GM21447 (cell line): ENCODE measurements around the gene RPS6KA2.

ENCODE experiments used
- ATAC-seq: cut with Tn5 transposase; IDR thresholded peaks from one replicate; pipeline ENCODE4 v1.9.1; 2021; ENCODE audit not compliant: unreplicated experiment

Gene RPS6KA2

DNA sequence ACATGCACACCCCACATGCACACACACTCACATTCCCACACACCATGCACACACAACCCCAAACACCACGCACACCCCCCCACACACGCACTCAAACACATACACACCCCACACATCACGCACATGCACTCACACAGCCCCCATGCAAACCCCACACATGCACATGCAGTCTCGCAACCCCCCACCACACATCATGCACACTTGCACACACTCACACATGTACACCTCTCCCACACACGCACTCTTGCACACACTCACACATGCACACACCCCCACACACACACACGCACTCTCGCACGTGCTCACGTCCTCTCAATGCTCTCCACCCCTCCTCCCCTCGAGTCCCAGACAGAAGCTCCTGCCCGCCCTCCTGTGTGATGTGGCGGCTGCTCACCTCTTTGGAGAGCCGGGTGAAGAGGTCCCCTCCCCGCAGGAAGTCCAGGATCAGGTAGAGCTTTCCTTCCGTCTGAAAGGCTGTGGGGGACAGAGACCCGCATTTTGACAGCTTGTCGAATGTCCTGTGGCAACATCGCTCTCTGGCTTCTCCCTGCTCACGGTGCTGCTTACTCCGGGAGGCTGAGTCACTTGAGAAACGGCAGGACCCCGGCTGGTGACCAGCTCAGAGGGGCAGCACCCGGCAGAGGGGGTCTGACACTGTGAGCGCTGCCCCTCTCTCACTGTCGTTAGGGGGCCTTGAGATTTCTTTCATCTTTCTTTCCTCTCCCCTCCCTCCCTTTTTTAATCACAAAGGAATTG lies 119.1 kb downstream of the RPS6KA2 start:
- no peak for ATAC-seq

- no peak for ATAC-seq
Observed at GRCh38 chr6:166507380-166507779, 119.7 kb downstream of the RPS6KA2 start.

DNA sequence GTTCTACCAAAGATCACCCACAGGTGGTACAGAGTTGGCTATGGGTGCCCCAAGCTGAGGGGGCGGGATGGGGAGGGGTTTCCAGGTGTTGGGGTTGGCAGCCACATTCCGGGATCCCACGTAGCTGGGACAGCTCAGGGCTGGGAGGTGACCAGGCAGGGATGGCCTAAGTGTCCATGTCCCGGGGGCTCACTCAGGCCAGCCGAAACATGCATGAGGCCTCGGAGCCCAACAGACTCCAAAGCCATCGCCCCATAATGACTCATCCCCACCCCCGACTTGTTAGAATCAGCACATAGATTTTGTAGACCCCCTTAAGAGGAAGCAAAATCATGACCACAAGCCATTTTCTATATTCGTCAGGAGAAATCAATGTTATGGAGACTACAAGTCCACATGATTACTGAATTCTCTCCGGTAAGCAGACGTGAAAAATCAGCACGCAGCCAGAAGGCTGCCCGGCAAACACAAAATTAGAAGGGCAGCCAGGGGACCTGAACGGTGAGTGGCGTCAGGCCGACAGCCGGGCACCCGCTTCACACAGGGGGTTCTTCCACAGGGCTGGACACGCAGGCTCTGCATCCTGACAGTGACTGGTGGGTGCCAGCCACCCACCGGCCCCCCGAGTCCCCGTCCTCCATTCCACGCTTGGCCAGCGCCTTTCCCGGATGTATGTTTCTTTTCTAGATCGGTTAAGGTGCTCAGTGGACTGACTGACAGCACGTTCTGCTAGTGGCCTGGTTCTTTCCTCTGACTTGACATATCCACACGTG lies 121.7 kb downstream of the RPS6KA2 start:
- ATAC-seq: no peak

DNA sequence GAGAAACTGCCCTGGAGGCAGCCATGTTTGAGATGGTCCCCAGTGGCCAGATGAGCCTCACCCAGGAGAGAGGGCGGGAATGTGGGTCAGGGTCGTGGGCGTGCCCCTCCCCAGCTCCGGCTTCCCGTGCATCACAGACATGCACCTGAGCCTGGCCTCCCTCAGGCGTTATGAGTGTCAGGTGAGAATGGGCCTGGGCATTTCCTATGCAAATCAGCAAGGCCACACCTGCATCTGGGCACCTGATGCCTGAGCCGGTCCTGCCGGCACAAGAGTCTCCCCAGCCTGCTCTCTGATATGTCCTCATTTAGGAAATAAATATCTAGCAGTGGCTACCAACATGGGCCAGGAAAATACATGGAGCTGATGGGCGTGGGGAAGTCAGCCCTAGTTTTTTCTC lies 123.0 kb downstream of the RPS6KA2 start:
- ATAC-seq: no peak

DNA sequence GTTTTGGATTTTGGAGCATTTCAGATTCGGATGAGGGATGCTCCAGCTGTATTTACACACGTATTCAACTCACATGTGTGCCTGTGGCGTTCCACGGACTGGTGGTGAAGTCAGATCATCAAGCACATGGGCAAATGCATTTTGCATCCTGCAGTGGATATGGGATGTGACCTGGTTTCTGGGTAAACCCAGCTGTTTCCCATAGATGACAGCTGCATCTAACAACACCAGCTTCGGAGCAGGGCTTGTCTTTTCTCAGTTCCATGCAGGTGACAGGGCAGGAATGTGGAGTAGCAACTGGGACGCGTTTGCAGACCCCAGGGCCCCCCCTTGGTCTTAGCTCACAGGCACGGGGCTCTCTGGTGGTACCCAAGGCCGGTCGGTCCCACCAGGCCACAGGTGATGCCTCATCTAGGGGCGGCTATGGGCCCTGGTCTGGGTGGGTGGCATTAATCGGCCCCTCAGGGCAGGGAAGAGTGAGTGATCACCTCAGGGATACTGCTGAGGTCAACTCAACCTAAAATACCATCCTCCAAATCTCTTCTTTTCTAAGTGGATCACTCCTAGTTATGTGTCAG lies 123.8 kb downstream of the RPS6KA2 start:
- no peak for ATAC-seq

DNA sequence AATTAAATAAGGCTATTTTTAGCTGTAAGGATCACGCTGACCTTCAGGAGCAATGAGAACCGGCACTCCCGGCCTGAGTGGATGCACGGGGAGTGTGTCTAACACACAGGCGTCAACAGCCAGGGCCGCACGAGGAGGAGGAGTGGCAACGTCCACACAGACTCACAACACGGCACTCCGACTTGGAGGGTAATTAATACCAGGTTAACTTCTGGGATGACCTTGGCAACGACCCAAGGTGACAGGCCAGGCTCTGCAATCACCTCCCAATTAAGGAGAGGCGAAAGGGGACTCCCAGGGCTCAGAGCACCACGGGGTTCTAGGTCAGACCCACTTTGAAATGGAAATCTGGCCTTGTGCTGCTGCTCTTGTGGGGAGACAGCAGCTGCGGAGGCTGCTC lies 124.6 kb downstream of the RPS6KA2 start:
- ATAC-seq: no peak

- no peak for ATAC-seq
Observed at GRCh38 chr6:166501246-166501645, 125.8 kb downstream of the RPS6KA2 start.

- ATAC-seq: peak; percentile 12
Observed at GRCh38 chr6:166500246-166500645, 126.8 kb downstream of the RPS6KA2 start.

- ATAC-seq: peak; percentile 81
Observed at GRCh38 chr6:166499350-166500163, 127.5 kb downstream of the RPS6KA2 start.

- no peak for ATAC-seq
Observed at GRCh38 chr6:166498661-166499349, 128.2 kb downstream of the RPS6KA2 start.

DNA sequence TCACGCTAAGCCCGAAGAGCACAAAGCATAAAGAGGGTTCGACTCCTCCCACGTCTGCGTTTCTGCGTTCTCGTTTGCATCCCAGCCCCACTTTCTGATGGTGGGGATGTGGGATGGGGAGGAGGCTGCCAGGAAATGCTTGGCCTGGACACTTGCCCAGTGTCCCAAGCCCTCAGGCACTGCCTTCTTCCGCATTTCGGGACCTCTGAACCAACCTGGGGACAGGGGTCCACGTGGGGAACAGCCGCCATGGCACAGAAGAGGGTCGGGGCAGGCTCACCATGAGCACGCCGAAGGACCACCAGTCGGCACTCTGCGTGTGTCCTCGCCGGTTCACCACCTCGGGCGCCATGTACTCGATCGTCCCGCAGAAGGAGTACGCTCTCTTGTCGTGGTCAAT lies 128.8 kb downstream of the RPS6KA2 start:
- no peak for ATAC-seq

DNA sequence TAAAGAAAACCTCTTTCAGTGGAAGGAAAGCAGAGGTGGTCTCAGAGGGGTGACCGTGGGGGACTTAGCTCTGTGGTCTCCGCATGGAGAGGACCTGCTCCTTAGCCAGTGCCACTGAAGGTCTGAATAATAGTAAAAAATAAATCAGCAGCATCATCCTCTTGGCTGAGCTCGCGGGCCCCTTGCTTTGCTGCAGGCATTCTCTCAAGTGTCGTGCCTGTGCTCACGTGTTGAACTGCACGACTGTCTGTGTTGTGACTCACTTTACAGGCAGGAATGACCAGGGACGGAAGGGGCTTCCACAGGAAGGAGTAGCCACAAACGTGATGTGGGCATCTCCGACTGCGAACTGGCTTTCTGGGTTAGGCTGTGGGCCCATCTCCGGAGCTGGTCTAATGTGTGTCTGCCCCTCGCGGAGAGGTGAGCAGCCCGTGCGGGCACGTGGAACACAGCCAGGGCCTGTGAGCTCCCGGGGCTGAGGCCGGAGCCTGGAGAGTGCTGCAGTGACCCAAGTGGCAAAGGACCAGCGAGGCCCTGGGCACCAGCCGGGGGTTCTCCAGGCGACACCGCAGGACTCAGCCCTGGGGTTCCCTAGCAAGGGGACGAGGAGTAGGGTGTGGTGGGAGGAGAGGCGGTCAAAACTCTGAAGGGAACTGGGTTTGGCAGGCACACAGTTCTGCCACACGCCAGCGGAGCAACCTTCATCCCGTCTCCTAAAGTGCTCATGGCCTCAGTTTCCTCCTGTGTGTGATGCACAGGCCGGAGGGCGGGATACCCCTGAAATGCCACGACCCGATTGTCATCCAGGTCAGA lies 129.8 kb downstream of the RPS6KA2 start:
- no peak for ATAC-seq

DNA sequence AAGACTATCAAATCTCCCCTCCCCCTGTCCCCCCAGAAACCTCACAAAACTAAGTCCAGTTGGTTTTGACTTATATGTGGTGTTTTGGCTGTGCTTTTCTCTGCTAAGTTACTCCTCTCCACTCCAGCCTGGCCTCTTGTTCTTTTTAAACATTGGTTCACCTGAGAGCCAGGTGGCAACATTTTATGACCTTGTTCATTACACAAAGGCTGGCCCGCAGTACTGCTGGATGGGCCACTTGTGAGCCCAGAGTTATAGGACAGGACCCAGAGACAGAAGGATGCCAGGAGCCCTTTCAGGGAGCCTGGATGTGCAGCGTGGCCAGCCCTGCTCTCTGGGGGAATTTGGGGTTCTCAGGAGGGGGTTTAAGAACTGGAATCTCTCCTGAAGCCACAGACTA lies 130.6 kb downstream of the RPS6KA2 start:
- no peak for ATAC-seq

DNA sequence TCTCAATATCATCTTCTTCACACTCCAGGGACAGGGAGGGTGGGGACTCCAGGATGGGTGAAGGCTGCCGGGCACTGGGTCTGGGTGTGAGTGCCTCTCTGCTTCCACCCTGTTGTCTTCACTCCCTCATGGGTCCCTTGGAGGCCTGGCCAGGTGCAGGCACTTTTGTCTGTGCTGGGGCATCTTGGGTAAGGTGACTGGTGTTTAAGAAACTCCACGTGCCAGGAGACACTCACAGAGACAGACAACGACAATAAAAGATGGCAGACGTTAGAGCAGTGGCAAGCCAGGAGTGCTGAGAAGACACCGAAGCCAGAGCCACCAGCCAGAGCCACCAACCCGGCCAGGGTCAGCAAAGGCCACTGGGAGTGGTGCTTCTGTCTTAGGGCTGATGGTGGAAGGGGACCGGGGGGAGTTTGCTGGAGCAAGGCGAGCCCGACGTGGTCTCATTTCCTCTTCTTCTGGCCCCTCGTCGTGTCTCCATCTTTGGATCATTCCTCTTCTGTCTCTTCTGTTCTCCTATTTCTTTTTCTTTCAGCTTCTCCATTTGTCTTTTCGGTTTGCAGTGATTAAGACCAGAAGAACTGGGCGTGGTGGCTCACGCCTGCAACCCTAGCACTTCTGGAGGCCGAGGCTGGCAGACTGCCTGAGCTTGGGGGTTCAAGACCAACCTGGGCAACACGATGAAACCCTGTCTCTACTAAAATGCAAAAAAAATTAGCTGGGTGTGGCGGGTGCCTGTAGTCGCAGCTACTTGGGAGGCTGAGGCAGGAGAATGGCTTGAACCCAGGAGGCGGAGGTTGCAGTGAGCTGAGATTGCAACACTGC lies 131.3 kb downstream of the RPS6KA2 start:
- no peak for ATAC-seq

DNA sequence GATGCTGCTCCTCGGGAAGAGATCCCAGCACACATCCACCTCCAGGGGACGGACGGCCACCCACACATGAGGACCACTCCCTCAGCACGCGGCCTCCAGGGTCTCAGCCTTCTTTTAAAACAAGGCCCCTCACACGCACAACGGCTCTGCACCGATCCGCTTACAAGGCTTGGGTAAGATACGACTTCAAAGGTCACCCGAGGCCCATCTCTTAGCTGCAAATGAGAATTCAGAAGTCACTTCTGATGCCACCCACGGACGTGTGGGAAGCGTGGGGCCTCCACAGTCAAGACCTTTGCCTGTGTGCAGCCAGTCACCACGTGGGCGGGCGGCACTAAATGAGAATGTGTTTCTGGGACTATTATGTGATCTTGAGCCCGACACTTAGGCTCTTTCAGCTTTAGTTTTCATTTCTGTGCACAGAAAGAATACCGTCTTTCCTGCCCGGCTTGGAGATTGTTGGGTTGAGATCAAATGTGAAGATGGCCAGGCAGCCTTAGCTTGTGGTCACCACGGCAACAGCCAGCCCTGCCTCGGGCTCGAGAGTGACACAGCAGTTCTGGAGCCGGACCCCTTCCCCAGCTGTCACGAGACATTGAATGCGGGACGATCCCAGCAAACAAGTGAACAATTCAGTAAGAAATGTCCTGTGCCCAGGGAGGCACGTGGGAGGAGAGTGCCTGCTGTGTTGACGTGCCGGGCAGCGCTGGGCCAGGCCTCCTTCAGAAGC lies 132.1 kb downstream of the RPS6KA2 start:
- no peak for ATAC-seq

- ATAC-seq: no peak
Observed at GRCh38 chr6:166494101-166494441, 133.0 kb downstream of the RPS6KA2 start.

- ATAC-seq: no peak
Observed at GRCh38 chr6:166493427-166494100, 133.5 kb downstream of the RPS6KA2 start.
